Stimulated activated CD4-positive, alpha-beta T cell treated with anti-CD3 and anti-CD28 coated beads, Interleukin-4, amount 100 ng/mL, for 24 hours (primary cell): ENCODE measurements around the gene CLIC1.
"Not testable (repeated sequence)": the region's sequence is repeated elsewhere in the genome, so short reads cannot be mapped to it uniquely, and the experiment has no call there.

Source experiments
- DNase-seq: peaks from one replicate; pipeline ENCODE4 v3.0.0-alpha.2; 2020

CLIC1 gene

DNA sequence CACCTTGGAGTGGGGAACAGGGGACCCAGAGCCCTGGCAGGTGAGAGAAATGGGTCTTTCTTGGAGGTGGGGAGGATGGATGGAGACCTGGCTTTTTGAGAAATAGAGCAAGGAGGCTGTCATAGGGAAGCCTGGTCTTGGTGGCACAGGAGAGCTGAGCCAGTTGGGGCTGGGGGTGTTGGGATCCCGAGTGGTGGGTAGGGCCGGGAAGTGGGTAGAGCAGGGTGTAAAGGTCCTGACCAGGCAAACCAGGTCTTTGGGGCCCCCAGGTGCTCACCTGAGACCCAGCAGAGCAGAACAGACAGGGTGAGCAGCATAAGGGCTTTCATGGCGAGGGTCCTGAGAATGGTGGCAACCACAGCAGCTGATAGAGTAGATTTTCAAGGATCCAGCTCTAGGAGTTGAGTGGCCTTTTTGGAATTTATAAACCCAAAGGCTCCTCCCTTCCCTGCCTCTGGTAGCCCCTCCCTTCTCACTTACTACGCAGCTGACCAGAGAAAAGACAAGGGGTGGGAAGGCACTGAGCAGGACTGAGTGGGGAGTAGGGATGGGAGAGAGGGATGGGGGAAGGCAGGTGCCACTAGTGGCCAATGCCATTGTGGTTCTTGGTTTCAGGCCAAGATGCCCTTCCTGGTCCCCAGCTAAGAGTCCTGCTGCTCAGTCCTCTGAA is 14.8 kb downstream of the CLIC1 start, which contains the start of gene LY6G6C:
Gene LY6G6C, minus strand, starts transcription at position 396 of the 670 bp plus-strand sequence. Its CDS starts 67 bp downstream, at position 329.
- no peak for DNase-seq

DNA sequence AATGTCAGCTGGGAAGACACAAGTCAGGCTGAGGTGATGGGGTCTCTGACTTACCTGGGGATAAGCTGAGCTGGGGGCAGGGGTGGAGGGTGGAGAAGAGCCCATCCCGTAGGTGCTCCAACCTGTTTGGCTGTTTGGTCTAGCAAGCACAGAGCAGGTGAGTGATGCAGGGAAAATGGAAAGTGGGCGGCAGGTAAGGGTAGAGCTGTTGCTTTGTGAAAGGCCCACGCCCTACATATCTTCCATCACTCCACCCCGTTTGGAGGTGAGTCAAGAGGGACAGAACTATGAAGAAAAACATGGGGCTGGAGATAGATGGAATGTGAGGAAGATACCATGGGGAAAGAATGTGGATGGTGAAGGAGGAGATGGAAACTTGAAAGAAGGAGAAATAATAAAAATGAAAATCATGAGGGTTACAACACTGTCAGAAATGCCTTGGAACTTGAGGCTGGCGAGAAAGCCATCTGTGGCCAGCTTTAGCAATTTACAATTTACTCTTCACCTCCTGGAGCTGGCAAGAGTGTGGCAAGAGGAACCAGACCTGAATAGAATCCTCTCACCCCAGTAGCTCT is 16.0 kb downstream of the CLIC1 start:
- no peak for DNase-seq

DNA sequence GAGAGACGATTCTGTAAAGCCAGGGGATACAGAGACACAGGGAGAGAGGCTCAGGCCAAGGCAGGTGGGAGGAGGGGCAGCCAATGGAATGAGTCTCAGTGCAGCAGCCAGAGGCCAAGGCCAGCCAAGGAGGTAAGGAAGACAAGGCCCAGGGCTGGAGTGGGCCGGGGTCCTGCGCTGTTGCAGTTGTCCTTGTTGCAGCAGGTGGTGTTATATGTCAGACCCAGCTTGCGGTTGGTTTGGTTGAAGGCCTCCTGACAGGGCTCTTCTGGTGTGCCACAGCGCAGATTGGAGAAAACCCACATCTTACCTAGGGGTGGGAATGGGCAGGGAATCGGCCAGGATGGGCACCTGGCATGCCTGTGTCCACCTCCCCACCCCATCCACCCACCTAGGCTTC is 17.3 kb downstream of the CLIC1 start:
- no peak for DNase-seq

DNA sequence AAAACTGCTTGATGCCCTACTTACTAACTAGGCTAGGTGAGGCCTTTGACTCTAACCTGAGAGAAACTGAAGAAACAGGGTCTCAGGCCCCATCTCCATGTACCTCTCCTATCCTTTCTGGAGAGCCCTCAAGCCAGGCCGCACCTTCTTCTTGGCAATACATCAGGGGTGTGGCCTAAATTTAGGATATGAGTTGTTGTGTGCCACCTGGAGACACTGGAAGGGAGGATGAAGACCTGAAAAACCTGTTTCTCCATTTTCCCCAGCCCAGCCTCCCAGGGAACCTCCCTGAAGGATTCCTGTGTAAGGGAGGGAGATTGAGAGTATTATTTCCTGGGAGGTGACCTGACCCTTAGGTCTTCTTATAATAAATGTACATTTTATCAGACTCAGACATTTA is 18.1 kb downstream of the CLIC1 start:
- no peak for DNase-seq

GRCh38 chr6:31717499-31718222 is 18.7 kb downstream of the CLIC1 start:
- DNase-seq: no peak

DNA sequence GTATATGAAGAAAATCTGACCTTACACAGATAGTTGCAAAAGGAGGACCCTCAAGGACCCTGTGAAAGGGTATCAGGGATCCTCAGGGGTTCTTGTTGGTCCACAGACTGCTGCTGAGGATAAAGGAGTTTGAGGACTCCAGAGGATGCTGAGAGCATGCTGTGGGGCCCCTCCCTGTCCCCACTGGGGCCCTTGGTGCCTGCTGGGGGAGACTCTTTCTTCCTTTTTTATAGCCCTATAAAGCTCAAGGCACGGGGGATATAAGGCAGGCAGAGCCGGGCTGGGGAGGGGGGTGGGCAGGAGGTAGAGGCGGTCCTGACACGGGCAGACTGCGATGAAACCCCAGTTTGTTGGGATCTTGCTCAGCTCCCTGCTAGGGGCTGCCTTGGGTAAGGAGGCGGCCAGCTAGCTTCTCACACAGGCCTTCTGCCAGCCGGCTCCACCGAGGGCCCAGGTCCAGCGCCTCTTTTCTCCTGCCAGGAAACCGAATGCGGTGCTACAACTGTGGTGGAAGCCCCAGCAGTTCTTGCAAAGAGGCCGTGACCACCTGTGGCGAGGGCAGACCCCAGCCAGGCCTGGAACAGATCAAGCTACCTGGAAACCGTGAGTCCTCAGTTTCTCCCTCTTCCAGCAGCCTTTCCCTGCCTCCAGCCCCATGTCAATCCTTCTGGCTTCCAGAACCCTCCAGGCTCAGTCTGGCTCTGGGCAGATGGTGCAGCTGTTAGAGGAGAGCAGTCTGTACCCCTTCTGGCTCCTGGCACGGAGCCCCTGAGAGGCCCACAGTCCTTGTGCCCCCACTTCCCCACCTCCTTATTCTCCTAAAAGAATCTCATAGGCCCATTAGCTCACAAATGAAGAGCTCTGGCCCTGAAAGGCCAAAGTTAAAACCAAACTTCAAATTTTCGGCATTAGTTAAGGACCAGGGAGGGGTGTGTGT is 21.0 kb downstream of the CLIC1 start, which contains the start of gene LY6G6D:
Gene LY6G6D, plus strand, starts transcription at position 327 of the 937 bp plus-strand sequence. Its CDS starts 8 bp downstream, at position 335.
- DNase-seq: no peak

DNA sequence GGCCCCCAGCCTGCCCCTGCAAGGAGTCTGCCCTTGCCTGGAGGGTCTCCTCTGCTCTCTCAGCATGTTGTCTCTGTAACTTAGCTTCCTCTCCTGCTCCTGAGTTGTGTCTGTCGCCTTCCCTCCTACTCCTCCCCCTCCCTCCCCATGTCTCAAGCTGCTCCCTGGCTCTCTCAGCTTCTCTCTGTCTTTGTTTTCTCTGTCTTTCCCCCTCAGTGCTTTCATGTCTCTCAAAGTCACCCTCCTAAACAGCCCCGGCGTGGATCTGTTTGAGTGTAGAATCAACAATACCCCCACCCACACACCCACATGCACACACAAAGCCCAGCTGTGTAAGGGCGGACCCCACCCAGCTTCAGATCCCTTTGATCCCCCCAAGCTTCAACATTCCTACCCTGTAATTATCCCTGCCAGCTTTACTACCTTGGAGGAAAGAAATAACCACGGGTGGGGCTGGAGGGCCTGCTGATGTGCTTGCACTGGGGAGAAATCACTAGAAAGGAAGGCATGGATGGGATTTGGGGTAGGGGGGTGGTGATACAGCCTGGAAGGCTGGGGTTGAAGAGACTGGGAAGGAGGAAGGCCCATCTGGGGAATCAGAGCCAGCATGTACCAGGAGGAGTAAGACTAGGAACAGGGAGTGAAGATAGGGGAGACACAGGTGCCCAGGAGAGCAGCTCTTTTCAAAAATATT is 22.2 kb downstream of the CLIC1 start:
- DNase-seq: no peak

GRCh38 chr6:31713465-31713864 is 22.9 kb downstream of the CLIC1 start:
- no peak for DNase-seq

- no peak for DNase-seq
These were observed 24.0 kb downstream of the CLIC1 start for GRCh38 chr6:31712296-31712695.

DNA sequence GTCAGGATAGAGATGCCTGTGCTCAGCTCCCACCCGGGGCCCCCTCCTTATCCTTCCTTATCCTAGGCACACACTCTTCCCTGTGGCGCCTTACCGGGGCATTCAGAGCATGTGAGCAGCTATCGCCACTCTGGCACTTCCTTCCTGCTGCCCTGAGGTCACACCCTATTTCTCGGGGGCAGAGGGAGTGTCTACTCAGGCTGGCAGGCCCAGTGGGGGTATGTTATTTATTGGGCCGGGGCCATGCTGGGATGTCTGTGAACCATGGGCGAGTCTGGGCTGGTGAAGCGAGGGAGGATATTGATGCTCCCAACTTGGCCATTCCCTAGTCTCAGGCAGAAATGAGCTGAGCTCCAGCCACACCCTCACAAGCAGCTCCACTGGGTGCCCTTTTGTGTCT is 25.1 kb downstream of the CLIC1 start:
- DNase-seq: no peak

- no peak for DNase-seq
These were observed 25.7 kb downstream of the CLIC1 start for GRCh38 chr6:31710523-31711219.

DNA sequence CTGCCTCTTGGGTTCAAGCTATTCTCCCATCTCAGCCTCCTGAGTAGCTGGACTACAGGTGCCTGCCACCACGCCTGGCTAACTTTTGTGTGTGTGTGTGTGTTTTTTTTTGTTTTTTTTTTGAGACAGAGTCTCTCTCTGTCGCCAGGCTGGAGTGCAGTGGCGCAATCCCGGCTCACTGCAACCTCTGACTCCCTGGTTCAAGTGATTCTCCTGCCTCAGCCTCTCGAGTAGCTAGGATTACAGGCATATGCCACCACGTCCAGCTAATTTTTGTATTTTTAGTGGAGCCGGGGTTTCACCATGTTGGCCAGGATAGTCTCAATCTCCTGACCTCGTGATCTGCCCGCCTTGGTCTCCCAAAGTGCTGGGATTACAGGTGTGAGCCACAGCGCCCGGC is 27.2 kb downstream of the CLIC1 start:
- not testable (repeated sequence) for DNase-seq

- no peak for DNase-seq
These were observed 28.1 kb downstream of the CLIC1 start for GRCh38 chr6:31708224-31708623.

DNA sequence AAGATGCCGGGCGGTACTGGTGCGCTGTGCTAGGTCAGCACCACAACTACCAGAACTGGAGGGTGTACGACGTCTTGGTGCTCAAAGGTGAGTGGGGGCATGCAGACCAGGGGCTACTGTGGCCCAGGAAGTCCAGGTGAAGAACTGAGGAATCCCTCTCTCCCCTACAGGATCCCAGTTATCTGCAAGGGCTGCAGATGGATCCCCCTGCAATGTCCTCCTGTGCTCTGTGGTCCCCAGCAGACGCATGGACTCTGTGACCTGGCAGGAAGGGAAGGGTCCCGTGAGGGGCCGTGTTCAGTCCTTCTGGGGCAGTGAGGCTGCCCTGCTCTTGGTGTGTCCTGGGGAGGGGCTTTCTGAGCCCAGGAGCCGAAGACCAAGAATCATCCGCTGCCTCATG is 28.6 kb downstream of the CLIC1 start:
- DNase-seq: no peak

GRCh38 chr6:31706599-31706998 is 29.7 kb downstream of the CLIC1 start, which contains the start of gene LY6G6F:
TSS of gene LY6G6F (plus strand) at chr6:31706866. CDS start at chr6:31706907, 41 bp downstream.
- no peak for DNase-seq

- no peak for DNase-seq
These were observed 30.4 kb downstream of the CLIC1 start for GRCh38 chr6:31705931-31706330.

- DNase-seq: peak; percentile 97
These were observed 33.3 kb downstream of the CLIC1 start, which contains the start of gene ABHD16A for GRCh38 chr6:31702819-31703716. TSS of gene ABHD16A (minus strand) at chr6:31703324. CDS start at chr6:31703281, 43 bp downstream.

DNA sequence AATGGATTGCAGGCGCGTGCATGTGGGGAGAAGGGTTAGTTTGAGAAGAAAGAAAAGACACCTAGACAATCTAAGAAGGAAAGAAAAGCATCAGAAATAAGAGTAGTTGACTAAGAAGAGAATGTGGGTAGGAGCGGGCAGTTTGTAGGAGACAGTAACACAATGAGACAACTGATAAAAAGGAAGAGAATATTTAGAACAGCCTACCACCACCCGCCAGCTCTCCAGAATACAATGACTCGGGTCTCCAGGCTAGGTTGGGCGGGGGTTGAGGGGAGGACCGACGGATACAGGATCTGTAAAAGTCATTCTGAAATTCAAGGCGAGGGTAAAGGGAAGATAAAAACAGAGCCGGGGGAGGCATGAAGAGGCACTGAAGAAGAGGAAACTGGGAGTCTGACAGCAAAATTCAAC is 33.9 kb downstream of the CLIC1 start:
- peak; percentile 41 for DNase-seq

- no peak for DNase-seq
These were observed 34.5 kb downstream of the CLIC1 start for GRCh38 chr6:31701666-31702404.
